ENCODE results near the gene MLH3. TPM values are rescaled to one million over a fixed set of nuclear protein-coding genes. Genes with fewer than 3 reads are reported as not detected.

The MLH3 gene
- total RNA-seq, 1 experiment from 2014 or later = 23.0 TPM

DNA sequence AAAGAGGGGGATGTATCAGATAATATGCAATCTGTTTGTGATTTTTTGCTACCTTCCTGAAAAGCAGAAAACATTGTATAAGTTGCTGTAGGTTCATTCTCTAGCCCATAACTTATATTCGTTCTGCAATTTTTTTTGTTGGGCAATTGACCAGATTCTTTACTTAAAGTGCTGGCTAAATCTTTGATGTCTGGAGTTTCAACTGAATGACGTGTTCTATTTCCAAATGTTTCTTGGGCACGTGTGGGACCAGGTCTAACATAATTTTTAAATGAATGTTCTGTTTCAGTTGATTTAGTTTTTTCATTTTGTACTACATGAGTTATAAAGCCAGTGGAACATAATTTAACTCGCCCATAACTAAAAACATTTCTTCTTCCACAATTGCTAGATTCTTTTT, 3.8 kb downstream of the MLH3 start:
- no peak overlapping the region for H3T11ph ChIP-seq (ENCODE audit: low read length)
- H3K4ac ChIP-seq (ENCODE audit: low read depth, low read length) = no peak overlapping the region
- H2BK12ac ChIP-seq (ENCODE audit: insufficient read length, low read depth, low read length) = no peak overlapping the region
- H3K9me3 ChIP-seq (ENCODE audit: control insufficient read depth, low read depth, low read length) = no peaks in the 10 kb centered on the region
- no peak overlapping the region for H3K27ac ChIP-seq (ENCODE audit: insufficient read length, low read depth, low read length)
- no peak overlapping the region for H2AFZ ChIP-seq (ENCODE audit: low read length)
- H4K8ac ChIP-seq (replicated peaks; ENCODE audit: insufficient read length, low read depth, low read length) = no peak overlapping the region
- no peak for TF ChIP-seq CTCF (conservative IDR thresholded peaks at IDR 0.05)
- no peak for DNase-seq
- H3K79me2 ChIP-seq (ENCODE audit: insufficient read depth, low read length) = no peaks in the 10 kb centered on the region
- no peak overlapping the region for H3K4me3 Mint-ChIP-seq
- H3K4me1 ChIP-seq (ENCODE audit: insufficient read depth, low read length) = 0 out of 2 replicates have a peak, but pooled peaks cover 2% of the 10 kb centered on the region
- peaks cover 3% of the 10 kb centered on the region for H3K23me2 ChIP-seq (ENCODE audit: insufficient read length, low read depth, low read length, poor library complexity, severe bottlenecking)
- H3K56ac ChIP-seq (ENCODE audit: insufficient read length, low read depth, low read length) = no peak overlapping the region
- no peak overlapping the region for H2BK120ac ChIP-seq (ENCODE audit: low read depth, low read length, poor library complexity, severe bottlenecking)
- no peak overlapping the region for H4K91ac ChIP-seq (ENCODE audit: insufficient read length, low read depth, low read length)
- no peak overlapping the region for H2AK5ac ChIP-seq (ENCODE audit: insufficient read length, low read length)
- H3K18ac ChIP-seq (ENCODE audit: insufficient read length, low read depth, low read length) = no peak overlapping the region
- H3K4me2 ChIP-seq (ENCODE audit: insufficient read depth, insufficient read length, low read length) = no peak overlapping the region
- H3K27ac Mint-ChIP-seq = no peak overlapping the region
- H4K20me1 ChIP-seq (ENCODE audit: control insufficient read depth, insufficient read depth, insufficient read length) = no peaks in the 10 kb centered on the region
- H3K27me3 ChIP-seq (ENCODE audit: insufficient read depth, low read length) = no peaks in the 10 kb centered on the region
- H3K9ac ChIP-seq (ENCODE audit: extremely low read depth, insufficient read length, low read length) = no peak overlapping the region
- peaks cover 3% of the 10 kb centered on the region for H3K79me1 ChIP-seq (ENCODE audit: insufficient read depth, low read depth, low read length, poor library complexity, severe bottlenecking)
- H3K9me3 Mint-ChIP-seq = no peaks in the 10 kb centered on the region; a peak in 1 of 5 replicates
- H3K14ac ChIP-seq (ENCODE audit: insufficient read depth, low read length) = no peak overlapping the region
- H4K5ac ChIP-seq (ENCODE audit: insufficient read length, low read depth, low read length) = no peak overlapping the region
- H3K4me1 Mint-ChIP-seq = no peaks in the 10 kb centered on the region; a peak in 1 of 4 replicates
- no peak overlapping the region for H2BK20ac ChIP-seq (ENCODE audit: low read depth, low read length, poor library complexity, severe bottlenecking)
- WGBS (ENCODE audit: extremely low coverage, insufficient read length, low lambda C conversion rate) = no CpG with 5 or more reads among the region's 4 CpGs
- H3K23ac ChIP-seq (ENCODE audit: insufficient read length, low read depth, low read length) = no peak overlapping the region
- no peak overlapping the region for H2BK15ac ChIP-seq (ENCODE audit: low read depth, low read length)
- H3K27me3 Mint-ChIP-seq (ENCODE audit: low read depth) = no peaks in the 10 kb centered on the region
- H2BK5ac ChIP-seq (ENCODE audit: insufficient read length, low read length) = no peak overlapping the region
- H3K36me3 Mint-ChIP-seq (ENCODE audit: insufficient read depth in 1 of 3, low read depth in 3 of 3) = peaks cover 0 to 16% (median 2%) of the 10 kb centered on the region in 3 experiments; a peak in 4 of 7 replicates

Data from H9 (cell line).